GM13976 (cell line): ENCODE data around the gene SPECC1L.
A peak's percentile ranks its signal among the peaks of the same experiment; 100 is the strongest.

ENCODE experiments used
- DNase-seq: peaks from one replicate; pipeline ENCODE4 v3.0.0; 2012; ENCODE audit warnings: low spot score
- in situ Hi-C: fragments of 300-500 bp; cut with MboI; formaldehyde crosslinking; loops from one replicate; pipeline ENCODE4 v1.12.0; 2022; ENCODE audit warnings: low sequenced_read_pairs, mixed read lengths, inconsistent platforms; ENCODE audit not compliant: unreplicated experiment
- TF ChIP-seq, protein P1 (sequence below): IDR thresholded peaks from 2 replicates; pipeline ENCODE4 v1.5.1; 2012; ENCODE audit warnings: borderline replicate concordance, mild to moderate bottlenecking; ENCODE audit not compliant: insufficient read depth; ENCODE audit errors: extremely low read depth, missing control alignments, control extremely low read depth

SPECC1L gene

DNA sequence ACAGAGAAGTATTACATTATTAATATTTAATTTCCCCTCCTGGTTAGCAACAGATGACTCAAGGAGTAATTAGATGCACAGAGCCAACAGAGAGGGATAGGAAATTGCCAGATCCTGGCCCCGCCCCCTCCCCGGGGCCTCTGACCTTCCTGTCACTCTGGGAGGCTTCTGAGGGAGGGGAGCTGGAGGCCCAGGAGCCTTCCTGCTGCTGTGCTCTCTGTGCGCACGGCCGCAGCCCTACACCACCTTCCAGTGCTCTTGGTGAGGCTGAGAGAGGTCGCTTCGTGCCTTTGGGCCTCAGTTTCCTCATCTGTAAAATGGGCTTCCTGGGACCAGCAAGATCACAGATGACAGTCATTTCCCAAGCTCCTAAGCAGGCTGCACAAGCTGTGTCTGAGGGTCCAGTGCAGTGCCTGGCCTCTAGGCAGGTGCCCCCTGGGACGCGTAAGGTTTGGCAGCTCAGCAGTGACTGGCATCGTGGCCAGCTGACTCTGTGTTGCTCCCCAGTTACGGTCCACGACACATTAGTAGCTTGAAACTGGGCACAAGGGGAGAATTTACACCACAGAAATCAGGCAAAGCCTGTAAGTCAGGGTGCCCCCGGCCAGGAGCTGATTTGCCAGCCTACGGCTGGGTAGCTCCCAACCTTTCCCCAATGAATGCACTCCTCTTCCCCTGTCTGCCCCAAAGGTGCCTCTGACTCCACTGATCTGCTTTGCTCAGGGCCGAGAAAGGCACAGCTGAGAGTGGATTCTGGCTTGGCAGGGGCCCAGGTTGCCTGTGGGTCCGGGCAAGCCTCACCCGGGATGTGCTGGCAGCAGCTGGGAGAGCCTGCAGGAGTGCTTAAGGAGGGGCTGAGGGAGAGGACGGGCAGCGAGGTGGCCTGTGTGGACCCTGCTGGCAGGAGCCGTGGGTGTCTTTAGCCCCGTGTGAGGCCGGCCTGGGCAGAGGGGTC, 159.1 kb downstream of the SPECC1L start:
- in situ Hi-C loops: loop anchor here (5.0 kb wide), 1 partner anchor 73 kb away; no protein-coding TSS in a partner anchor
- TF ChIP-seq, protein P1, sequence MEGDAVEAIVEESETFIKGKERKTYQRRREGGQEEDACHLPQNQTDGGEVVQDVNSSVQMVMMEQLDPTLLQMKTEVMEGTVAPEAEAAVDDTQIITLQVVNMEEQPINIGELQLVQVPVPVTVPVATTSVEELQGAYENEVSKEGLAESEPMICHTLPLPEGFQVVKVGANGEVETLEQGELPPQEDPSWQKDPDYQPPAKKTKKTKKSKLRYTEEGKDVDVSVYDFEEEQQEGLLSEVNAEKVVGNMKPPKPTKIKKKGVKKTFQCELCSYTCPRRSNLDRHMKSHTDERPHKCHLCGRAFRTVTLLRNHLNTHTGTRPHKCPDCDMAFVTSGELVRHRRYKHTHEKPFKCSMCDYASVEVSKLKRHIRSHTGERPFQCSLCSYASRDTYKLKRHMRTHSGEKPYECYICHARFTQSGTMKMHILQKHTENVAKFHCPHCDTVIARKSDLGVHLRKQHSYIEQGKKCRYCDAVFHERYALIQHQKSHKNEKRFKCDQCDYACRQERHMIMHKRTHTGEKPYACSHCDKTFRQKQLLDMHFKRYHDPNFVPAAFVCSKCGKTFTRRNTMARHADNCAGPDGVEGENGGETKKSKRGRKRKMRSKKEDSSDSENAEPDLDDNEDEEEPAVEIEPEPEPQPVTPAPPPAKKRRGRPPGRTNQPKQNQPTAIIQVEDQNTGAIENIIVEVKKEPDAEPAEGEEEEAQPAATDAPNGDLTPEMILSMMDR: no peak
- peak; percentile 71 for DNase-seq

DNA sequence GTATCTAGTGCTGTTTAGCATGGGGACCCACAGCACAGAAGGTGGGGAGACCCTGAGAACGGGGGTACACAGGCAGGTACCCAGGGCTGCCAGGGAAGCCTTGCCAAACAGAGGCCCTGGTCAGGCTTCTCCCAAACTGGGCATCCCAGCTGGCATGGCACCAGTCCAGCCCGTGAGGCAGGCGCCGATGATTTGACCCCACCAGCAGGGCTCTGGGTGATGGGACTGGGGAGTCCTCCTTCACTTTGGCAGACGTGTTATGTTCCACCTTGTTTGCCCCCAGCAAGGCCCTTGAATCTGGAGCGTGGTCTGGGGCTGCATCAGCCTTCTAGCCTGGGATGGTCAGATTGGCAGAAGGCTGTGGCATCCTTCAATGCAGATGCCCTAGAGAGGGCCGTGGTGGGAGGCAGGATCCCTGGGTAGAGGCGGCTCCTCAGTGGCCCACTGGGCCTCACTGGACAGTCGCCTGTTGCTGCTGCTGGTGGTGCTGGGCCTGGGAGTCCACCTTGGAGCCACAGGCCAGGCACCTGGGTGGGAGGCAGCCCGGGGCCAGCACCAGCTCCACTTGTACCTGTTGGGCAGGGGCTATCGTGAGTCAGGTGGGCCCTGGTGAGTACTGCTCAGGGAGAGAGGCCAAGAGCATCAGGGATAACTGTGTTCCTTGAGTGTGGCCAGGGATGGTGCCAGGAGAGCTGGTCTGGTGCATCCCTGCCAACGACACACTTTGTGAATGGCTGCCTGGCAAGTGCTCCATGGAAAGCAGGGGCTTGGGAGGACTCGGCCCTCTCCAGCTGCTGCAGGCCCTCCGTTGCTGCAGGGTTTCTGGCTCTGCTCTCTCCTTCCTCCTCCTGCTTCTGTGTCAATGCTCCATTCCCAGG, 160.0 kb downstream of the SPECC1L start:
- in situ Hi-C loops: no loop called here
- TF ChIP-seq, protein P1: no peak
- DNase-seq: no peak

- in situ Hi-C loops: no loop called here
- DNase-seq: no peak
- TF ChIP-seq, protein P1: no peak
Measured at GRCh38 chr22:24431309-24432034, 160.8 kb downstream of the SPECC1L start.

DNA sequence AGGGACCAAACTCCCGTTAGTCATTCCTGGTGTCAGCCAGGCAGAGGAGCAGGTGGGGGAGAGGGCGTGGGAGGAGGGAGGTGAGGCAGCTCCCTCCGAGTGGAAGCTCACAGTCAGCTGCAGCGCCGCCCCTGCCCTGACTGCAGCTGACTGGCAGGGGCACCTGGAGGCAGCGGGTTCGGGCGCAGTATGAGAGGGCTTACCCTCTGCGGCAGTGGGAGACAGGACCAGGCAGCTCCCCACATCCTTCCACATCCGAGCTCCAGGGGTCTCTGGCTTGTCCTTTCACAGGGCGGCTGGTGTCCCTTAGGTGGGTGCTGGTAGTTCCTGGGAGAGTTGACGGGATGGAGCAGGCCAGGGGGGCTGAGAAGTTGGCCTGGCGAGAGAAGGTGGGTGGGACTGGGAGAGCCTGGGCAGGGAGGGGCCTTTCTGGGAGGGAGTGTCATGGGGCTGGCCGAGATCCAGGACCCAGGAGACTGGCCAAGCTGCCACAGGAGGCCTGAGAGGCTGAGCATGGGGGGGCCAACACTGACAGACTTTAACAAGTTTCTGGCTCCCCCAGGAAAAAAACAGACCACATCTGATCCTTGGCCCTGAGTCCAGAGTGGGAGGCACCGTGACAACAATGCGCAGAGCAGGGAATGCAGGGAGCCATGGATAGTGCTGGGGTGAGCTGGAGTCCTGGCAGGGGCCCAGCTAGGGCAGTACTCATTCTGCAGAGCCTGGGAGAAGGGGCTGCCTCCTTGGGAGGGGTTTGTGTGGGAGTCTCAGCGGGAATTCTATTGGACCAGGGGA, 161.6 kb downstream of the SPECC1L start:
- no peak for DNase-seq
- in situ Hi-C loops: no loop called here

DNA sequence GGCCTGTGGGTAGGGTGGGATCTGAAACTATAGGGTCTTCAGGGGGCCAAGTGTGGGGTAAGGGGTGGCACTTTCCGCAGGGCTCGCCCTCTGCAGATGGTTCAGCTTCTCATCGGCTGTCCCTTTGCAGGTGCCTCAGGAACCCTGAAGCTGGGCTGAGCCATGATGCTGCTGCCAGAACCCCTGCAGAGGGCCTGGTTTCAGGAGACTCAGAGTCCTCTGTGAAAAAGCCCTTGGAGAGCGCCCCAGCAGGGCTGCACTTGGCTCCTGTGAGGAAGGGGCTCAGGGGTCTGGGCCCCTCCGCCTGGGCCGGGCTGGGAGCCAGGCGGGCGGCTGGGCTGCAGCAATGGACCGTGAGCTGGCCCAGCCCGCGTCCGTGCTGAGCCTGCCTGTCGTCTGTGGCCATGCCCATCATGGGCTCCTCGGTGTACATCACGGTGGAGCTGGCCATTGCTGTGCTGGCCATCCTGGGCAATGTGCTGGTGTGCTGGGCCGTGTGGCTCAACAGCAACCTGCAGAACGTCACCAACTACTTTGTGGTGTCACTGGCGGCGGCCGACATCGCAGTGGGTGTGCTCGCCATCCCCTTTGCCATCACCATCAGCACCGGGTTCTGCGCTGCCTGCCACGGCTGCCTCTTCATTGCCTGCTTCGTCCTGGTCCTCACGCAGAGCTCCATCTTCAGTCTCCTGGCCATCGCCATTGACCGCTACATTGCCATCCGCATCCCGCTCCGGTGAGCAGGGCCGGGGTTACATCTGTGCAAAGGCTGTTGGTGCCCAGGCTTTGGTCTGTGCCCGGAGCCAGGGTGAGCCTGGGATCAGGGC, 162.6 kb downstream of the SPECC1L start:
- no peak for DNase-seq
- in situ Hi-C loops: no loop called here
- TF ChIP-seq, protein P1: no peak

More for the DNA sequence above, 161.6 kb downstream of the SPECC1L start:
- TF ChIP-seq, protein P1: no peak
